HEK293 (cell line): ENCODE data around the gene KRTAP5-1.

ENCODE experiments used
- HOXC10 ChIP-seq: sonication (generic); formaldehyde crosslinking; IDR thresholded peaks from 2 replicates; pipeline ENCODE4 v1.8.1; 2023; ENCODE audit warnings: mild to moderate bottlenecking, missing genetic modification reagents
- KLF1 ChIP-seq: fragments of 450-650 bp; formaldehyde crosslinking; IDR thresholded peaks from 2 replicates; pipeline ENCODE4 v1.5.1; 2016; ENCODE audit warnings: missing biosample characterization, missing genetic modification characterization
- OVOL3 ChIP-seq: fragments of 450-650 bp; formaldehyde crosslinking; IDR thresholded peaks from 2 replicates; pipeline ENCODE4 v1.5.1; 2016; ENCODE audit warnings: missing biosample characterization, missing genetic modification characterization
- SP3 ChIP-seq: fragments of 450-650 bp; formaldehyde crosslinking; IDR thresholded peaks from 2 replicates; pipeline ENCODE4 v1.5.1; 2016; ENCODE audit warnings: missing biosample characterization, missing genetic modification characterization
- ZBTB7A ChIP-seq: fragments of 450-650 bp; formaldehyde crosslinking; IDR thresholded peaks from 2 replicates; pipeline ENCODE4 v1.5.1; 2016; ENCODE audit warnings: low read depth, missing biosample characterization, missing genetic modification characterization
- ZBTB8A ChIP-seq: fragments of 450-650 bp; formaldehyde crosslinking; IDR thresholded peaks from 2 replicates; pipeline ENCODE4 v1.5.1; 2016; ENCODE audit warnings: missing biosample characterization, missing genetic modification characterization
- ZIC2 ChIP-seq: fragments of 450-650 bp; formaldehyde crosslinking; IDR thresholded peaks from 2 replicates; pipeline ENCODE4 v1.5.1; 2016; ENCODE audit warnings: missing biosample characterization, missing genetic modification characterization
- ZNF2 ChIP-seq: fragments of 450-650 bp; formaldehyde crosslinking; IDR thresholded peaks from 2 replicates; pipeline ENCODE4 v1.5.1; 2016; ENCODE audit warnings: missing biosample characterization, missing genetic modification characterization
- ZNF239 ChIP-seq: fragments of 450-650 bp; formaldehyde crosslinking; IDR thresholded peaks from 2 replicates; pipeline ENCODE4 v1.5.1; 2016; ENCODE audit warnings: missing biosample characterization, missing genetic modification characterization
- ZNF324 ChIP-seq: fragments of 450-650 bp; formaldehyde crosslinking; IDR thresholded peaks from 2 replicates; pipeline ENCODE4 v1.5.1; 2016; ENCODE audit warnings: missing biosample characterization, missing genetic modification characterization
- ZNF335 ChIP-seq: fragments of 450-650 bp; formaldehyde crosslinking; conservative IDR thresholded peaks from 2 replicates; pipeline ENCODE4 v1.5.1; 2016; ENCODE audit warnings: missing biosample characterization, missing genetic modification characterization
- ZNF423 ChIP-seq: fragments of 450-650 bp; formaldehyde crosslinking; IDR thresholded peaks from 2 replicates; pipeline ENCODE4 v1.5.1; 2016; ENCODE audit warnings: missing biosample characterization, missing genetic modification characterization
- ZNF660 ChIP-seq: fragments of 450-650 bp; IDR thresholded peaks from 2 replicates; pipeline ENCODE4 v1.5.1; 2018; ENCODE audit warnings: missing biosample characterization, mild to moderate bottlenecking, missing genetic modification characterization
- ZNF768 ChIP-seq: fragments of 450-650 bp; formaldehyde crosslinking; IDR thresholded peaks from 2 replicates; pipeline ENCODE4 v1.5.1; 2018; ENCODE audit warnings: missing biosample characterization, mild to moderate bottlenecking, missing genetic modification characterization
- TF ChIP-seq, protein P1 (sequence below): fragments of 450-650 bp; formaldehyde crosslinking; IDR thresholded peaks from 2 replicates; pipeline ENCODE4 v1.5.1; 2016; ENCODE audit warnings: missing biosample characterization, missing genetic modification characterization, borderline replicate concordance
- TF ChIP-seq, protein P2 (sequence below): fragments of 450-650 bp; formaldehyde crosslinking; optimal IDR thresholded peaks from 2 replicates; pipeline ENCODE3; 2016; ENCODE audit warnings: missing biosample characterization, mild to moderate bottlenecking, missing genetic modification characterization
- TF ChIP-seq, protein P3 (sequence below): fragments of 450-650 bp; IDR thresholded peaks from 2 replicates; pipeline ENCODE4 v1.5.1; 2018; ENCODE audit warnings: missing biosample characterization, mild to moderate bottlenecking, missing genetic modification characterization
- TF ChIP-seq, protein P4 (sequence below): fragments of 450-650 bp; formaldehyde crosslinking; conservative IDR thresholded peaks from 2 replicates; pipeline ENCODE4 v1.5.1; 2016; ENCODE audit warnings: low read depth, missing biosample characterization, missing genetic modification characterization
- TF ChIP-seq, protein P5 (sequence below): fragments of 450-650 bp; formaldehyde crosslinking; IDR thresholded peaks from 2 replicates; pipeline ENCODE4 v1.5.1; 2016; ENCODE audit warnings: missing biosample characterization, missing genetic modification characterization
- TF ChIP-seq, protein P6 (sequence below): fragments of 450-650 bp; formaldehyde crosslinking; IDR thresholded peaks from 2 replicates; pipeline ENCODE4 v1.5.1; 2016; ENCODE audit warnings: missing biosample characterization, missing genetic modification characterization
- TF ChIP-seq, protein P7 (sequence below): fragments of 450-650 bp; formaldehyde crosslinking; IDR thresholded peaks from 2 replicates; pipeline ENCODE4 v1.5.1; 2016; ENCODE audit warnings: missing biosample characterization, missing genetic modification characterization, low read depth
- TF ChIP-seq, protein P8 (sequence below): fragments of 450-650 bp; formaldehyde crosslinking; IDR thresholded peaks from 2 replicates; pipeline ENCODE4 v1.5.1; 2016; ENCODE audit warnings: missing biosample characterization, missing genetic modification characterization

The KRTAP5-1 gene

DNA sequence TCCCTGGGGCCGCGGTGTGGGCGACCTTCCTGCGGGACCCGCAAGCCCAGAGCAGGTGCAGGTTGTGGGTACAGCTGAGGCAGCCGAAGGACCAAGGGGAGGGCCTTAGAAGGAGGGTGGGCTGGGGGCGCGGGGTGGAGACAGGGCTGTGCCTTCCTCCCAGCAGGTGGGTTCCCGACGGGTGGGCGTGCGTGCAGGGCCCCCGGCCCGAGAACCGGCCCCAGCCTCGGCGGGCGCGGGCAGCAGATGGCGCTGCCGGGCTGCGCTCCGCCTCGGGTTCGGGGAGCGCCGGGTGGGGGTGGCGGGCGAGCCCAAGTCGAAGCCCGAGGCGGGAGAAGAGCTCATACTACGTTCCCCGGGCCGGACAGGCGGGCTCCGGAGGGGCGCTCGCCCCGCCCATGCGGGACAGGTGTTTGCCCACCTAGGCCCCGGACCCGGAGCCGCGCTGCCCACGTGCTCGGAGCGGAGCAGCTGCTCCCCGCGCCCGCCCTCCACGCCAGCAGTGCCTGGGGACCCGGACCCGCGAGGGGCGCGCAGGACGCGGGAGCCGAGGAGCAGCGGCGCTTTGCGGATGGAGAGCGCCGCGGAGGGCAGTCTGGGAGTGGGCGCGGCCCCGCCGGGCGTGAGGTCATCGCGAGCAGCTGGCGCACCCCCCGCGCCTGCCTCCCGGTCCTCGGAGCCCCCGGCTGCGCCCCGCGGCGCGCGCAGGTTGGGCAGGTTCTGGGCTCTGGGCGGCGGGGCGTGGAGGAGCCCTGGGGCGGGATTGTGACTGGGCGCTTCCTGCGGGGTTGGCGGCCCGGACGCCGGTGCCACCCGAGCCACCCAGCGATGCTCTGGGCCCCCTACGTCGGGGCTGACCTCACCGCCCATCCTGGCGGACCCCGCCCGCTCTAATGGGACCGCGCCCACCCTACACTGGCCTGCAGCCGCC is 38.3 kb downstream of the KRTAP5-1 start (continued):
- TF ChIP-seq, protein P1, sequence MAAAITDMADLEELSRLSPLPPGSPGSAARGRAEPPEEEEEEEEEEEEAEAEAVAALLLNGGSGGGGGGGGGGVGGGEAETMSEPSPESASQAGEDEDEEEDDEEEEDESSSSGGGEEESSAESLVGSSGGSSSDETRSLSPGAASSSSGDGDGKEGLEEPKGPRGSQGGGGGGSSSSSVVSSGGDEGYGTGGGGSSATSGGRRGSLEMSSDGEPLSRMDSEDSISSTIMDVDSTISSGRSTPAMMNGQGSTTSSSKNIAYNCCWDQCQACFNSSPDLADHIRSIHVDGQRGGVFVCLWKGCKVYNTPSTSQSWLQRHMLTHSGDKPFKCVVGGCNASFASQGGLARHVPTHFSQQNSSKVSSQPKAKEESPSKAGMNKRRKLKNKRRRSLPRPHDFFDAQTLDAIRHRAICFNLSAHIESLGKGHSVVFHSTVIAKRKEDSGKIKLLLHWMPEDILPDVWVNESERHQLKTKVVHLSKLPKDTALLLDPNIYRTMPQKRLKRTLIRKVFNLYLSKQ (tag by site-specific recombination) = no peak
- TF ChIP-seq, protein P2, sequence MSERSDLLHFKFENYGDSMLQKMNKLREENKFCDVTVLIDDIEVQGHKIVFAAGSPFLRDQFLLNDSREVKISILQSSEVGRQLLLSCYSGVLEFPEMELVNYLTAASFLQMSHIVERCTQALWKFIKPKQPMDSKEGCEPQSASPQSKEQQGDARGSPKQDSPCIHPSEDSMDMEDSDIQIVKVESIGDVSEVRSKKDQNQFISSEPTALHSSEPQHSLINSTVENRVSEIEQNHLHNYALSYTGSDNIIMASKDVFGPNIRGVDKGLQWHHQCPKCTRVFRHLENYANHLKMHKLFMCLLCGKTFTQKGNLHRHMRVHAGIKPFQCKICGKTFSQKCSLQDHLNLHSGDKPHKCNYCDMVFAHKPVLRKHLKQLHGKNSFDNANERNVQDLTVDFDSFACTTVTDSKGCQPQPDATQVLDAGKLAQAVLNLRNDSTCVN (tag by site-specific recombination) = peak; percentile 79
- TF ChIP-seq ZNF324 (tag by site-specific recombination) (no peak), KLF1 (tag by site-specific recombination) (peak; percentile 100), ZBTB8A (peak; percentile 78), ZNF423 (peak; percentile 37; the same call in 1 of the 2 replicates), ZNF2 (tag by site-specific recombination) (no peak), OVOL3 (tag by site-specific recombination) (no peak), ZNF660 (0 out of 2 replicates have a peak, but pooled peaks have one; percentile 30), ZNF768 (no peak), ZBTB7A (no peak), SP3 (peak; percentile 55), ZNF239 (tag by site-specific recombination) (no peak), ZNF335 (tag by site-specific recombination) (peak; percentile 39), ZIC2 (tag by site-specific recombination) (peak; percentile 76), HOXC10 (CRISPR knock-in tag) (0 out of 2 replicates have a peak, but pooled peaks have one; percentile 3)
- TF ChIP-seq, protein P3, sequence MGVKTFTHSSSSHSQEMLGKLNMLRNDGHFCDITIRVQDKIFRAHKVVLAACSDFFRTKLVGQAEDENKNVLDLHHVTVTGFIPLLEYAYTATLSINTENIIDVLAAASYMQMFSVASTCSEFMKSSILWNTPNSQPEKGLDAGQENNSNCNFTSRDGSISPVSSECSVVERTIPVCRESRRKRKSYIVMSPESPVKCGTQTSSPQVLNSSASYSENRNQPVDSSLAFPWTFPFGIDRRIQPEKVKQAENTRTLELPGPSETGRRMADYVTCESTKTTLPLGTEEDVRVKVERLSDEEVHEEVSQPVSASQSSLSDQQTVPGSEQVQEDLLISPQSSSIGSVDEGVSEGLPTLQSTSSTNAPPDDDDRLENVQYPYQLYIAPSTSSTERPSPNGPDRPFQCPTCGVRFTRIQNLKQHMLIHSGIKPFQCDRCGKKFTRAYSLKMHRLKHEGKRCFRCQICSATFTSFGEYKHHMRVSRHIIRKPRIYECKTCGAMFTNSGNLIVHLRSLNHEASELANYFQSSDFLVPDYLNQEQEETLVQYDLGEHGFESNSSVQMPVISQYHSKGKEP (tag by site-specific recombination) = no peak
- TF ChIP-seq, protein P4, sequence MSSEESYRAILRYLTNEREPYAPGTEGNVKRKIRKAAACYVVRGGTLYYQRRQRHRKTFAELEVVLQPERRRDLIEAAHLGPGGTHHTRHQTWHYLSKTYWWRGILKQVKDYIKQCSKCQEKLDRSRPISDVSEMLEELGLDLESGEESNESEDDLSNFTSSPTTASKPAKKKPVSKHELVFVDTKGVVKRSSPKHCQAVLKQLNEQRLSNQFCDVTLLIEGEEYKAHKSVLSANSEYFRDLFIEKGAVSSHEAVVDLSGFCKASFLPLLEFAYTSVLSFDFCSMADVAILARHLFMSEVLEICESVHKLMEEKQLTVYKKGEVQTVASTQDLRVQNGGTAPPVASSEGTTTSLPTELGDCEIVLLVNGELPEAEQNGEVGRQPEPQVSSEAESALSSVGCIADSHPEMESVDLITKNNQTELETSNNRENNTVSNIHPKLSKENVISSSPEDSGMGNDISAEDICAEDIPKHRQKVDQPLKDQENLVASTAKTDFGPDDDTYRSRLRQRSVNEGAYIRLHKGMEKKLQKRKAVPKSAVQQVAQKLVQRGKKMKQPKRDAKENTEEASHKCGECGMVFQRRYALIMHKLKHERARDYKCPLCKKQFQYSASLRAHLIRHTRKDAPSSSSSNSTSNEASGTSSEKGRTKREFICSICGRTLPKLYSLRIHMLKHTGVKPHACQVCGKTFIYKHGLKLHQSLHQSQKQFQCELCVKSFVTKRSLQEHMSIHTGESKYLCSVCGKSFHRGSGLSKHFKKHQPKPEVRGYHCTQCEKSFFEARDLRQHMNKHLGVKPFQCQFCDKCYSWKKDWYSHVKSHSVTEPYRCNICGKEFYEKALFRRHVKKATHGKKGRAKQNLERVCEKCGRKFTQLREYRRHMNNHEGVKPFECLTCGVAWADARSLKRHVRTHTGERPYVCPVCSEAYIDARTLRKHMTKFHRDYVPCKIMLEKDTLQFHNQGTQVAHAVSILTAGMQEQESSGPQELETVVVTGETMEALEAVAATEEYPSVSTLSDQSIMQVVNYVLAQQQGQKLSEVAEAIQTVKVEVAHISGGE (tag by site-specific recombination) = no peak
- TF ChIP-seq, protein P5, sequence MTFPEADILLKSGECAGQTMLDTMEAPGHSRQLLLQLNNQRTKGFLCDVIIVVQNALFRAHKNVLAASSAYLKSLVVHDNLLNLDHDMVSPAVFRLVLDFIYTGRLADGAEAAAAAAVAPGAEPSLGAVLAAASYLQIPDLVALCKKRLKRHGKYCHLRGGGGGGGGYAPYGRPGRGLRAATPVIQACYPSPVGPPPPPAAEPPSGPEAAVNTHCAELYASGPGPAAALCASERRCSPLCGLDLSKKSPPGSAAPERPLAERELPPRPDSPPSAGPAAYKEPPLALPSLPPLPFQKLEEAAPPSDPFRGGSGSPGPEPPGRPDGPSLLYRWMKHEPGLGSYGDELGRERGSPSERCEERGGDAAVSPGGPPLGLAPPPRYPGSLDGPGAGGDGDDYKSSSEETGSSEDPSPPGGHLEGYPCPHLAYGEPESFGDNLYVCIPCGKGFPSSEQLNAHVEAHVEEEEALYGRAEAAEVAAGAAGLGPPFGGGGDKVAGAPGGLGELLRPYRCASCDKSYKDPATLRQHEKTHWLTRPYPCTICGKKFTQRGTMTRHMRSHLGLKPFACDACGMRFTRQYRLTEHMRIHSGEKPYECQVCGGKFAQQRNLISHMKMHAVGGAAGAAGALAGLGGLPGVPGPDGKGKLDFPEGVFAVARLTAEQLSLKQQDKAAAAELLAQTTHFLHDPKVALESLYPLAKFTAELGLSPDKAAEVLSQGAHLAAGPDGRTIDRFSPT (tag by site-specific recombination) = no peak
- TF ChIP-seq, protein P6, sequence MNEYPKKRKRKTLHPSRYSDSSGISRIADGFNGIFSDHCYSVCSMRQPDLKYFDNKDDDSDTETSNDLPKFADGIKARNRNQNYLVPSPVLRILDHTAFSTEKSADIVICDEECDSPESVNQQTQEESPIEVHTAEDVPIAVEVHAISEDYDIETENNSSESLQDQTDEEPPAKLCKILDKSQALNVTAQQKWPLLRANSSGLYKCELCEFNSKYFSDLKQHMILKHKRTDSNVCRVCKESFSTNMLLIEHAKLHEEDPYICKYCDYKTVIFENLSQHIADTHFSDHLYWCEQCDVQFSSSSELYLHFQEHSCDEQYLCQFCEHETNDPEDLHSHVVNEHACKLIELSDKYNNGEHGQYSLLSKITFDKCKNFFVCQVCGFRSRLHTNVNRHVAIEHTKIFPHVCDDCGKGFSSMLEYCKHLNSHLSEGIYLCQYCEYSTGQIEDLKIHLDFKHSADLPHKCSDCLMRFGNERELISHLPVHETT = no peak
- TF ChIP-seq, protein P7, sequence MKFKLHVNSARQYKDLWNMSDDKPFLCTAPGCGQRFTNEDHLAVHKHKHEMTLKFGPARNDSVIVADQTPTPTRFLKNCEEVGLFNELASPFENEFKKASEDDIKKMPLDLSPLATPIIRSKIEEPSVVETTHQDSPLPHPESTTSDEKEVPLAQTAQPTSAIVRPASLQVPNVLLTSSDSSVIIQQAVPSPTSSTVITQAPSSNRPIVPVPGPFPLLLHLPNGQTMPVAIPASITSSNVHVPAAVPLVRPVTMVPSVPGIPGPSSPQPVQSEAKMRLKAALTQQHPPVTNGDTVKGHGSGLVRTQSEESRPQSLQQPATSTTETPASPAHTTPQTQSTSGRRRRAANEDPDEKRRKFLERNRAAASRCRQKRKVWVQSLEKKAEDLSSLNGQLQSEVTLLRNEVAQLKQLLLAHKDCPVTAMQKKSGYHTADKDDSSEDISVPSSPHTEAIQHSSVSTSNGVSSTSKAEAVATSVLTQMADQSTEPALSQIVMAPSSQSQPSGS (tag by site-specific recombination) = no peak
- TF ChIP-seq, protein P8, sequence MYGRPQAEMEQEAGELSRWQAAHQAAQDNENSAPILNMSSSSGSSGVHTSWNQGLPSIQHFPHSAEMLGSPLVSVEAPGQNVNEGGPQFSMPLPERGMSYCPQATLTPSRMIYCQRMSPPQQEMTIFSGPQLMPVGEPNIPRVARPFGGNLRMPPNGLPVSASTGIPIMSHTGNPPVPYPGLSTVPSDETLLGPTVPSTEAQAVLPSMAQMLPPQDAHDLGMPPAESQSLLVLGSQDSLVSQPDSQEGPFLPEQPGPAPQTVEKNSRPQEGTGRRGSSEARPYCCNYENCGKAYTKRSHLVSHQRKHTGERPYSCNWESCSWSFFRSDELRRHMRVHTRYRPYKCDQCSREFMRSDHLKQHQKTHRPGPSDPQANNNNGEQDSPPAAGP = peak; percentile 55; the same call in 1 of the 2 replicates
